Natural killer cell treated with Interleukin-12 subunit alpha and Interleukin-12 subunit beta and Interleukin-15 and Interleukin-18, amount 100 ng/mL, for 72 hours (primary cell): ENCODE data around the gene BRD2. TPM values are rescaled to one million over a fixed set of nuclear protein-coding genes. Genes with fewer than 3 reads are reported as not detected.
A peak's percentile ranks its signal among the peaks of the same experiment; 100 is the strongest.

Experiments
- ATAC-seq, 2 donors: fragments of 150-1000 bp; cut with Tn5 transposase in 1 of 2; sonication (Bioruptor Pico), chemical (Tn5 transposase) in 1 of 2; 2 replicates each; pipeline ENCODE4 v1.10.0; 2021
- DNase-seq: peaks from one replicate; pipeline ENCODE4 v3.0.0; 2022; ENCODE audit warnings: low spot score
- H3K27ac Mint-ChIP-seq, 2 donors: 1 replicate in 1 of 2; 2 replicates in 1 of 2; pipeline ENCODE4 v1.8.0; 2022; ENCODE audit warnings: mixed read lengths in 2 of 2, mild to moderate bottlenecking in 1 of 2, moderate library complexity in 1 of 2
- H3K27me3 Mint-ChIP-seq, 2 donors: 1 replicate in 1 of 2; 2 replicates in 1 of 2; pipeline ENCODE4 v1.8.0; 2022; ENCODE audit warnings: mixed read lengths in 2 of 2
- H3K36me3 Mint-ChIP-seq: one replicate; pipeline ENCODE4 v1.8.0; 2022; ENCODE audit warnings: mixed read lengths
- H3K4me1 Mint-ChIP-seq, 2 donors: 1 replicate in 1 of 2; 2 replicates in 1 of 2; pipeline ENCODE4 v1.8.0; 2022; ENCODE audit warnings: low read depth in 2 of 2, mixed read lengths in 2 of 2, mild to moderate bottlenecking in 1 of 2
- H3K4me3 Mint-ChIP-seq: one replicate; pipeline ENCODE4 v1.8.0; 2022; ENCODE audit warnings: mixed read lengths
- H3K9me3 Mint-ChIP-seq: 2 replicates; pipeline ENCODE4 v1.8.0; 2022; ENCODE audit warnings: mixed read lengths
- total RNA-seq, 2 donors: library from RNA; stranded (reverse); gene quantifications; one replicate each; pipeline ENCODE4 v1.2.3, GENCODE V29; 2022

BRD2 gene
- 100 to 1,000 TPM; 347 to 352 TPM for total RNA-seq

DNA sequence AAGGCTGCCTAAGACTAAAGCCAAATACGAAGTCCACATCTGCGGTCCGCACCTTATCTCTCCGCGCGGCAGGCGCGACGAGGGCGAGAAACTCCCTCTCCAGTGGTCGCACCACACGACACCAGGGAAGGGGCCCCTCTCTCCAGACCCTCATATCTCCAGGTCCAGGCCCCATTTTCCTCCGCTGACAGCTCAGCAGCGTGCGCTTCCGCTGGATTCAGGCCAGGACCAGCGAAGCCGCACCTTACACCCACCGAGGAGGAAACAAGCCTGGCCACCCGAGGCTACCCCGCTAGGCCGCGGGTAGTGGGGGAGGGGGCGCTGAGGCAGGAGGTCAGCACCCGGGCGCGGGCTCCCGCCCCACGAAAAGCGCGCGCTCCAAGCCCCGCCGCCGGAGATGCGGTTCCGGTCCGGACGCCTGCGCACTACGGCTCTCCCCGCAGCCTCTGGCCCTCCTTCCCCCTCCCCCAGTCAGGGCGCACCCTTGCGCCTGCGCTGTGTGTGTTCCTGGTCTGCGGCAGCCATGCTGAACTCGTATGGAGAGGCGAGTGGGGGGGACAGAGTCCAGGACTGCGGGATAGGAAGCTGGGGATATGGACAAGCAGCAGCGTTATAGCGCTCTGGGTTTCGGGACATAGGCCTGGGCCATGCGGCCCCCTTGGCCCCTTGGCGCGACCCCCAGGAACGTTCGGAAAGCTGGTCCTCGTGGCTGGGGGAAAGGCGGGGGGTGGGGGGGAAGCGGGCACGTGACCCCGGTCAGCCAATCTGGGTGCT is at the start of gene BRD2:
Gene BRD2 (plus strand): TSS at position 502 of the 774 bp plus-strand sequence. CDS start 4,305 bp downstream, outside the sequence.
- Mint-ChIP-seq H3K9me3 (no peaks in the 10 kb centered on the region), H3K27me3 (no peaks in the 10 kb centered on the region), H3K4me1 (peaks cover 34 to 40% of the 10 kb centered on the region in 2 donors), H3K4me3 (peak within 1 kb of the TSS; percentile 93), H3K27ac (peak within 1 kb of the TSS; percentile 83 to 87), H3K36me3 (peaks cover 21% of the 10 kb centered on the region)
- ATAC-seq, result peak; percentile 58 to 69
- peak; percentile 98 for DNase-seq

DNA sequence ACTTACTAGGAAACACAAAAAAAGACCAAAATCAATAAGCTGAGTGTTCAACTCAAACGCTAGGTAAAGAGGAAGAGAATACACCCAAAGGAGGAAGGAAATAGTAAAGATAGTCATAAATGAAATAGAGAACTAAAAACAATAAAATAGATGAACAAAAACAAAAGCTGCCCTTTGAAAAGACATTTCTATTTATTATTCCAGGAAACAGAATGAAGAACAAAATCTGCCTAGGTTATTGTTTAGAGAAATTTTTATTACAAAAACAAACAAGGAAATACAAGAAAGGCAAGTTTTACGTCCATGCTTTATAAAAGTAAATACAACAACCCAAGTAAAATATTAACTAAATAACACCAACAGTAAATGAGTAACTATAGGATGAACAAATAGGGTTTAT is 47.7 kb upstream of the BRD2 start:
- DNase-seq (no peak), ATAC-seq (no peak)
- H3K27ac Mint-ChIP-seq, result no peak overlapping the region
- no peaks in the 10 kb centered on the region for H3K27me3 Mint-ChIP-seq
- H3K36me3 Mint-ChIP-seq, result no peaks in the 10 kb centered on the region
- no peak overlapping the region for H3K4me3 Mint-ChIP-seq
- H3K9me3 Mint-ChIP-seq, result no peaks in the 10 kb centered on the region
- no peaks in the 10 kb centered on the region for H3K4me1 Mint-ChIP-seq

- Mint-ChIP-seq H3K36me3 (no peaks in the 10 kb centered on the region), H3K4me1 (no peaks in the 10 kb centered on the region), H3K9me3 (no peaks in the 10 kb centered on the region), H3K27me3 (peaks cover 0 to 2% of the 10 kb centered on the region in 2 donors), H3K4me3 (no peak overlapping the region), H3K27ac (no peak overlapping the region)
- DNase-seq (no peak), ATAC-seq (no peak)
Observed at GRCh38 chr6:32922083-32922482, 46.3 kb upstream of the BRD2 start.

DNA sequence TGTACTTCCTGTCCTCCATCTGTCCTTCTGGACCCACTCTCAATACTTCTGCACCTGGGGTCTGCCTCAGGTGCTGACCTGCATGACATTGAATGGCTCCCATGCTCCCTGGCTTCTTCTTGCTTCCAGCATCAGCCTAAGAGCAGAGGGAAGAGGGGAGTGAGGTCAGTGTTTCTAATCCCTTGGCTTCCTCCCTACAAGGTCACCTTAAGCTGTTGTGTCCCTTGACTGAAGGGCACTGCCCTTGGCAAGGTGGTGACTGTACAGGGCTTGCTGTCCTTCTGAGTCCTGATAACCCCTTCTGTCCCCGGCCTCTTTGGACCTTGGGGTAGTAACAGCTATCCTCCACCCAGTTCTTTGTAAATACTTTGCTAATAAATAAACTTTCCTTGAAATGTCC is 37.2 kb upstream of the BRD2 start:
- DNase-seq (no peak), ATAC-seq (no peak)
- no peak overlapping the region for H3K27ac Mint-ChIP-seq
- H3K4me1 Mint-ChIP-seq, result peaks cover 4 to 11% of the 10 kb centered on the region in 2 donors
- no peaks in the 10 kb centered on the region for H3K36me3 Mint-ChIP-seq
- peaks cover 0 to under 1% of the 10 kb centered on the region in 2 donors for H3K27me3 Mint-ChIP-seq
- H3K4me3 Mint-ChIP-seq, result no peak overlapping the region
- no peaks in the 10 kb centered on the region for H3K9me3 Mint-ChIP-seq

GRCh38 chr6:32932132-32932868 is 36.1 kb upstream of the BRD2 start:
- Mint-ChIP-seq H3K27ac (no peak overlapping the region), H3K4me3 (no peak overlapping the region), H3K9me3 (no peaks in the 10 kb centered on the region), H3K4me1 (peaks cover 4 to 13% of the 10 kb centered on the region in 2 donors), H3K36me3 (no peaks in the 10 kb centered on the region), H3K27me3 (no peaks in the 10 kb centered on the region)
- DNase-seq (no peak), ATAC-seq (no peak)

- Mint-ChIP-seq H3K27me3 (no peaks in the 10 kb centered on the region), H3K36me3 (no peaks in the 10 kb centered on the region), H3K27ac (no peak overlapping the region), H3K9me3 (no peaks in the 10 kb centered on the region), H3K4me3 (no peak overlapping the region), H3K4me1 (peaks cover 8 to 13% of the 10 kb centered on the region in 2 donors)
- ATAC-seq (peak; percentile 49 to 79), DNase-seq (peak; percentile 79)
Observed at GRCh38 chr6:32933661-32934085, 34.7 kb upstream of the BRD2 start.

DNA sequence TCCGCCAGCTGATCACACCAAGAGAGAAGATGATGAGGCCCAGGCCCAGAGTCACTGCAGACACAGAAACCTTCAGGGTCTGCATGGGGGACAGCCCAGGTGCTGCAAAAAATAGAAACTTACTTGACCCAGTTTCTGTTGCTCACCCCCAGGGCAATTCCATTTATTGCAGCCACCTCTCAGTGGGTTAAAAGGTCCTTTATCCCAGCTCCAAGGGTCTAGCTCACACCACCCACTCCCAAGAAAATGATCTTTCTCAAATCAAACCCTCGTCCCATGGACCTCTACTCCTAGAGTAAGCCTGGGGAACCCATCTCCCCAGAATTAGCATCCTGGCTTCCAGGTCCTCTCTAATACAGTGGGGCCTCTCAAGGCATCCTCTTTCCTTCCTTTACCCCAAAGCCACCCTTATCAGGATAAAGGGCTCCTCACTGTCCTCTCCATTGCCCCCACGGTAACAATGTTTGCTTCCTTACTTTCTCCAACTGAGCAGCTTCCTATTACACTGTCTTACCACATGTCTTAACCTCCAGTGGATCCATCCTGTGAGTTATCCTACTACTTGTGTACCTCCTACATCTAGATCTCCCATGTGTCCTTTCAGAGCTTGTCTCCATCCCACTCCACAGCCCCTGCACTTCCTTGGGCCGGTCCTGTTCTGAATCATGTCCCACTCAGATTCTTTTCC is 32.7 kb upstream of the BRD2 start:
- H3K27ac Mint-ChIP-seq, result no peak overlapping the region
- ATAC-seq (peak in 1 of 2 donors; percentile 13), DNase-seq (no peak)
- no peaks in the 10 kb centered on the region for H3K9me3 Mint-ChIP-seq
- no peaks in the 10 kb centered on the region for H3K27me3 Mint-ChIP-seq
- peaks cover 14 to 21% of the 10 kb centered on the region in 2 donors for H3K4me1 Mint-ChIP-seq
- no peak overlapping the region for H3K4me3 Mint-ChIP-seq
- no peaks in the 10 kb centered on the region for H3K36me3 Mint-ChIP-seq

- no peaks in the 10 kb centered on the region for H3K9me3 Mint-ChIP-seq
- DNase-seq (no peak), ATAC-seq (no peak)
- no peak overlapping the region for H3K27ac Mint-ChIP-seq
- no peak overlapping the region for H3K4me3 Mint-ChIP-seq
- H3K27me3 Mint-ChIP-seq, result no peaks in the 10 kb centered on the region
- H3K36me3 Mint-ChIP-seq, result no peaks in the 10 kb centered on the region
- H3K4me1 Mint-ChIP-seq, result peaks cover 22 to 29% of the 10 kb centered on the region in 2 donors
Observed at GRCh38 chr6:32936239-32937152, 31.9 kb upstream of the BRD2 start.

DNA sequence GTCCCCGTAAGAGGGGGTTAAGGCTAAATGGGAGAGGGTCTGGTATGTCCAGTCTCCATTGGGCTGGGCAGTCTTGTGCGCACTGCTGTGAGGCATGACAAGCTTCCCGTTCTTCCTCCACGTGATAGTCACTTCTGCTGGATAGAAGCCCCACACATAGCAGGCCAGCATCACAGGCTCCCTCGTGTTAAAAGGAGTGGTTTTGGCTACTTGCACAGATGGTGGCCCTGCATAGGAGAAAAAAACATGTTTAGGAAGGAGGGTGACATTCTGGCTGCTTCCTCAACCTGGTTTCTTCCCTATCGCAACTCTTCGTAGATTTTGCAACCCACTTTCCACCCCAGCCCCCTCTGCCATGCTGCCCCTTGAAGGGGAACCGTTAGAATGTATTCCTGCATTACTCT is 31.2 kb upstream of the BRD2 start:
- no peak overlapping the region for H3K27ac Mint-ChIP-seq
- no peak for ATAC-seq
- no peak overlapping the region for H3K4me3 Mint-ChIP-seq

DNA sequence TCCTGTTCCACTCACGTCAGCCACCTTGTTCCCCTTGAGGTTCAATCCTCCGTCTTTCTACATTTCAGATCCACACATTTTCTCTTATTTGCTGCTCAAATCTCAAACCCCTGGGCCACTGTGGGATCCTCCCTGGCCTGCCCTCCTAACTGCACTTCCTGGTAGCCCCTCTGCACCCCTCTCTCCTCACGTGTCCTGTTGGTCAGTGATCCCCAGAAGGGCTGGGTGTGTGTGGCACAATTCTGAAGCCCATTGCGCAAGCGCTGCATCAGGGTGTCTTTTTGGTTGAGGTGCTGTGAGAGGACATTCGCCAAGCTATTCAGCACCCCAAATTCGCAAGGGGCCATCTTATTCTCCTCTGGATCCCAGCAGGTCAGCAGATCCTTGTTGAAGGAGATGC is 29.9 kb upstream of the BRD2 start:
- H3K9me3 Mint-ChIP-seq, result no peaks in the 10 kb centered on the region
- no peak overlapping the region for H3K4me3 Mint-ChIP-seq
- no peaks in the 10 kb centered on the region for H3K27me3 Mint-ChIP-seq
- ATAC-seq (no peak), DNase-seq (no peak)
- H3K27ac Mint-ChIP-seq, result no peak overlapping the region
- H3K36me3 Mint-ChIP-seq, result no peaks in the 10 kb centered on the region
- H3K4me1 Mint-ChIP-seq, result peaks cover 40 to 47% of the 10 kb centered on the region in 2 donors

More for the DNA sequence above, 31.2 kb upstream of the BRD2 start:
- no peaks in the 10 kb centered on the region for H3K36me3 Mint-ChIP-seq
- no peaks in the 10 kb centered on the region for H3K9me3 Mint-ChIP-seq
- peaks cover 28 to 37% of the 10 kb centered on the region in 2 donors for H3K4me1 Mint-ChIP-seq
- H3K27me3 Mint-ChIP-seq, result no peaks in the 10 kb centered on the region
- DNase-seq, result no peak

DNA sequence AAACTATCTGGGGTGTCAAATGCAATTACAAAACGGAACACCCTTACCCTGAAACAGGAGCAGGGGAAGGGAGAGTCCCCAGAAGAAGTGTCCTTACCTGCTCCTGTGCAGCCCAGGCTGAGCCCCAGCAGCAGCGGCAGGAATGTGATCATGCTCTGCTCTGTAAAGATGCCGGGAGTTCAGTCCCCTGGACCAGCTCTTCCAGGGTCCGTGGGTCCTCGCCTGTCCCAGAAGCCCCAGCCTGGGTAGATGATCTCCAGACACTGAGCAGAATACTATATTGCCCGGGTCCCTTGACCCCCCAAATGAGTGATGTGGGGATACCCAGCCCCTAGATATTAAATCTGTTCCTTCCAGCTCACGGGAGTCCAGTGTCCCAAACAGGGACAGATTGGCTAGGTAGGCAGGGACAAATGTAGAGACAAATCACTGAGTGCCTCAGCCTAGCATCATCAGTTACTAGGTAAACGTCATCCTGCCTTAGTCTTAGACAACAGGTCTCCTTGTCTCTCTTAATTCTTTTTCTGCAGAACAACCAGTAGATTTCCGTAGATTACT is 27.7 kb upstream of the BRD2 start, which contains the start of gene HLA-DMB:
Gene HLA-DMB (minus strand): TSS at position 373 of the 558 bp plus-strand sequence. CDS start 221 bp downstream, at position 152.
- H3K9me3 Mint-ChIP-seq, result no peaks in the 10 kb centered on the region
- H3K27ac Mint-ChIP-seq, result peak within 1 kb of the TSS; percentile 87 to 96
- DNase-seq, result no peak
- ATAC-seq, result peak; percentile 87 to 90
- peaks cover 58 to 64% of the 10 kb centered on the region in 2 donors for H3K4me1 Mint-ChIP-seq
- no peaks in the 10 kb centered on the region for H3K27me3 Mint-ChIP-seq
- peak within 1 kb of the TSS; percentile 89 for H3K4me3 Mint-ChIP-seq
- H3K36me3 Mint-ChIP-seq, result no peaks in the 10 kb centered on the region

- Mint-ChIP-seq H3K4me3 (peak overlapping the region; percentile 89), H3K27ac (peak overlapping the region; percentile 87 to 96), H3K27me3 (no peaks in the 10 kb centered on the region), H3K4me1 (peaks cover 59 to 66% of the 10 kb centered on the region in 2 donors), H3K36me3 (no peaks in the 10 kb centered on the region), H3K9me3 (no peaks in the 10 kb centered on the region)
- peak; percentile 85 to 87 for ATAC-seq
- DNase-seq, result peak; percentile 76
Observed at GRCh38 chr6:32941214-32941768, 27.1 kb upstream of the BRD2 start.
